IMR-90 (cell line): ENCODE measurements around the gene PRDM1. TPM values are rescaled to one million over a fixed set of nuclear protein-coding genes. Genes with fewer than 3 reads are reported as not detected.

Source experiments
- ATAC-seq: fragments of 200-7000 bp; cut with Tn5 transposase; 2 replicates; pipeline ENCODE4 v1.9.1; 2020; ENCODE audit warnings: low read depth, mild to moderate bottlenecking, moderate library complexity
- BruUV-seq: library from RNA; stranded (reverse); fragments of 400-500 nt; replicated peaks from 2 replicates; lab custom pipeline; 2021; lab: Mats Ljungman, UMichigan
- CTCF ChIA-PET: fragments of 300-600 bp; formaldehyde crosslinking; extraction: SDS; loops from one replicate; lab custom pipeline; 2021; ENCODE audit warnings: antibody characterized with exemption; lab: Yijun Ruan, JAX
- POLR2A ChIA-PET: fragments of 300-600 bp; sonication (Branson Sonifier 250); formaldehyde crosslinking; loops from one replicate; lab custom pipeline; 2022; ENCODE audit warnings: antibody characterized with exemption; ENCODE audit not compliant: unreplicated experiment; lab: Charles Lee
- DNase-seq: peaks from one replicate; pipeline ENCODE4 v3.0.0; 2013
- H2AFZ ChIP-seq: replicated peaks from 2 replicates; pipeline ENCODE3; 2013; ENCODE audit warnings: low read length, mild to moderate bottlenecking; ENCODE audit not compliant: poor library complexity
- H2AK5ac ChIP-seq: 2 replicates; pipeline ENCODE4 v1.6.1; 2013; ENCODE audit warnings: low read depth, low read length, inconsistent platforms
- H2AK9ac ChIP-seq: replicated peaks from 2 replicates; pipeline ENCODE3; 2013; ENCODE audit warnings: mild to moderate bottlenecking, low read depth, low read length, moderate library complexity; ENCODE audit not compliant: poor library complexity
- H2BK120ac ChIP-seq: 2 replicates; pipeline ENCODE4 v1.6.1; 2013; ENCODE audit warnings: low read depth, low read length, inconsistent platforms
- H2BK15ac ChIP-seq: 3 replicates; pipeline ENCODE4 v1.6.1; 2013; ENCODE audit warnings: low read depth, low read length, inconsistent platforms
- H2BK20ac ChIP-seq: 2 replicates; pipeline ENCODE4 v1.6.1; 2013; ENCODE audit warnings: low read depth, mild to moderate bottlenecking, inconsistent platforms, low read length, moderate library complexity
- H2BK5ac ChIP-seq: 2 replicates; pipeline ENCODE4 v1.6.1; 2013; ENCODE audit warnings: mild to moderate bottlenecking, low read depth, low read length, inconsistent platforms; ENCODE audit not compliant: poor library complexity, severe bottlenecking
- H3K14ac ChIP-seq: replicated peaks from 2 replicates; pipeline ENCODE4 v1.6.1; 2013; ENCODE audit warnings: low read depth, low read length, inconsistent platforms
- H3K18ac ChIP-seq: 2 replicates; pipeline ENCODE4 v1.6.1; 2013; ENCODE audit warnings: low read depth, low read length, control low read depth
- H3K23ac ChIP-seq: 2 replicates; pipeline ENCODE4 v1.6.1; 2013; ENCODE audit warnings: low read depth, low read length, inconsistent platforms
- H3K27ac ChIP-seq: 2 replicates; pipeline ENCODE4 v1.5.1; 2013; ENCODE audit warnings: mild to moderate bottlenecking, control low read depth, low read length; ENCODE audit not compliant: insufficient read depth
- H3K27me3 ChIP-seq: 2 replicates; pipeline ENCODE4 v1.6.1; 2013; ENCODE audit warnings: low read length; ENCODE audit not compliant: control insufficient read depth, insufficient read depth
- H3K36me3 ChIP-seq: 2 replicates; pipeline ENCODE4 v1.6.1; 2013; ENCODE audit warnings: low read length, mixed read lengths; ENCODE audit not compliant: control insufficient read depth, insufficient read depth
- H3K4ac ChIP-seq: 2 replicates; pipeline ENCODE4 v1.6.1; 2013; ENCODE audit warnings: low read depth, low read length, inconsistent platforms
- H3K4me1 ChIP-seq: 2 replicates; pipeline ENCODE4 v1.6.1; 2013; ENCODE audit warnings: low read length, mixed read lengths; ENCODE audit not compliant: control insufficient read depth, insufficient read depth
- H3K4me2 ChIP-seq: 2 replicates; pipeline ENCODE4 v1.6.1; 2013; ENCODE audit warnings: low read depth, mild to moderate bottlenecking, control low read depth, low read length, moderate library complexity
- H3K4me3 ChIP-seq: 2 replicates; pipeline ENCODE4 v1.5.1; 2013; ENCODE audit warnings: low read depth, mild to moderate bottlenecking, control low read depth, low read length, moderate library complexity; ENCODE audit not compliant: insufficient read depth
- H3K56ac ChIP-seq: 2 replicates; pipeline ENCODE4 v1.6.1; 2013; ENCODE audit warnings: low read length, inconsistent platforms; ENCODE audit not compliant: insufficient read depth; ENCODE audit errors: extremely low read depth
- H3K79me1 ChIP-seq, 2 experiments: 2 replicates each; pipeline ENCODE4 v1.6.1; 2013; ENCODE audit warnings: low read length in 2 of 2, inconsistent platforms in 1 of 2, low read depth in 1 of 2
- H3K9ac ChIP-seq: 2 replicates; pipeline ENCODE4 v1.6.1; 2013; ENCODE audit warnings: low read depth, low read length, control low read depth
- H3K9me1 ChIP-seq: 2 replicates; pipeline ENCODE4 v1.6.1; 2013; ENCODE audit warnings: low read length, inconsistent platforms; ENCODE audit not compliant: insufficient read depth
- H3K9me3 ChIP-seq: 2 replicates; pipeline ENCODE4 v1.6.1; 2013; ENCODE audit warnings: low read length; ENCODE audit not compliant: control insufficient read depth, insufficient read depth
- H4K20me1 ChIP-seq: 2 replicates; pipeline ENCODE4 v1.6.1; 2013; ENCODE audit warnings: low read length, inconsistent platforms; ENCODE audit not compliant: insufficient read depth
- H4K5ac ChIP-seq: 2 replicates; pipeline ENCODE4 v1.6.1; 2013; ENCODE audit warnings: mild to moderate bottlenecking, low read depth, low read length, control low read depth
- H4K8ac ChIP-seq, 2 experiments: 2 replicates each; pipeline ENCODE4 v1.6.1; 2013; ENCODE audit warnings: low read depth in 2 of 2, low read length in 2 of 2, control low read depth in 1 of 2, inconsistent platforms in 1 of 2
- H4K91ac ChIP-seq: 2 replicates; pipeline ENCODE4 v1.6.1; 2013; ENCODE audit warnings: low read depth, low read length, inconsistent platforms; ENCODE audit not compliant: insufficient read depth
- BHLHE40 ChIP-seq: fragments of 150-350 bp; IDR thresholded peaks from 2 replicates; pipeline ENCODE4 v1.6.1; 2016; ENCODE audit warnings: mild to moderate bottlenecking, low read depth, low read length
- CEBPB ChIP-seq: IDR thresholded peaks from 2 replicates; pipeline ENCODE4 v1.6.1; 2012; ENCODE audit warnings: low read depth, low read length, improper control_type of control experiment
- CHD1 ChIP-seq: IDR thresholded peaks from 2 replicates; pipeline ENCODE4 v1.6.1; 2012; ENCODE audit warnings: low read depth, low read length, improper control_type of control experiment
- FOS ChIP-seq: fragments of 150-350 bp; IDR thresholded peaks from 2 replicates; pipeline ENCODE4 v1.6.1; 2016; ENCODE audit warnings: low read depth, low read length
- MAFK ChIP-seq: IDR thresholded peaks from 2 replicates; pipeline ENCODE4 v1.6.1; 2012; ENCODE audit warnings: low read depth, low read length, improper control_type of control experiment
- POLR2A ChIP-seq: IDR thresholded peaks from 2 replicates; pipeline ENCODE4 v1.6.1; 2012; ENCODE audit warnings: mild to moderate bottlenecking, low read depth, low read length
- SMC3 ChIP-seq: fragments of 150-350 bp; IDR thresholded peaks from 2 replicates; pipeline ENCODE4 v1.6.1; 2016; ENCODE audit warnings: low read depth, mild to moderate bottlenecking, antibody characterized with exemption, low read length, moderate library complexity
- WGBS, 2 experiments: methylation state at CpG; one replicate each; pipeline versions ENCODE4 v1.1.5 to v1.1.7; 2013; ENCODE audit warnings: missing lambda C conversion rate in 2 of 2; ENCODE audit not compliant: insufficient read length in 1 of 2; ENCODE audit errors: extremely low coverage in 2 of 2; 5-methylcytosine and 5-hydroxymethylcytosine counted together
- dilution Hi-C: fragments of 300-500 bp; cut with HindIII; formaldehyde crosslinking; loops from one replicate; pipeline ENCODE4 v1.14.3; 2018; ENCODE audit warnings: low sequenced_read_pairs; ENCODE audit not compliant: unreplicated experiment
- in situ Hi-C: fragments of 300-500 bp; cut with MboI; formaldehyde crosslinking; loops from 3 replicates; pipeline ENCODE4 v1.14.3; 2019; ENCODE audit warnings: low sequenced_read_pairs, inconsistent platforms, mixed read lengths
- intact Hi-C: fragments of 100-400 bp; cut with micrococcal nuclease; formaldehyde crosslinking; loops from 2 replicates; pipeline ENCODE4 v1.10.0; 2022
- polyA plus RNA-seq, 3 experiments: library from polyadenylated mRNA; depleted of rRNA; stranded (reverse); fragments of >200 nt; gene quantifications; 2 replicates each; pipeline ENCODE4 v1.2.3, GENCODE V29; 2012; ENCODE audit warnings: low replicate concordance in 1 of 3
- total RNA-seq: library from RNA; depleted of rRNA; stranded (reverse); fragments of >200 nt; gene quantifications from 2 replicates; pipeline ENCODE4 v1.2.3, GENCODE V29; 2012

The PRDM1 gene
- total and polyA plus RNA-seq, 2 of the 4 experiments (the other 2 are of a cell fraction), result 2.3 to 3.0 TPM

DNA sequence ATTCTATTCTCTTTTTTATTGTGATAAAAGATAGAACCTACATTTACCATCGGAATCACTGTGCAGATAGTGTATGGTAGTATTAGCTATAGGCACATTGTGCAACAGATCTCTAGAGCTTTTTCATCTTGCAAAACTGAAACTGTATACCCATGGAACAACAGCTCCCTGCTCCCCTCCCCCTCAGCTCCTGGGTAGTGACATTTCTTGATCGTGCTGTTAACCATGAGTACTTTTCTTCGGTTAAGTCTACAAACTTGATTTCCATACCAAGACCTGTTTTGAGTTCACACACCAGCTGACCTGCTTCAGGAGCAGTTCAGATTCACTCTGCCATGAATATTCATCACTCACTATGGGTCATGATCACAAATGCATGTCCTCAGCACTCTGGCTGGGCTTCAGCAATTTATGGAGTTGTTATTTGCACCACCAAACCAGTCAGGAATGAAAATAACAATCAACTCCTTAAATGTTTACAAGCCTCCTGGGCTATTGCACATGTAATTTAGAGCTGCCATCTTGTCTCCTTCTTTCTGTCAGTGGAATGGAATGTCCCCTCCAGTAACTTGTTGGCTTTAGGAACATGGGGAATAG is 32.8 kb downstream of the PRDM1 start:
- no TSS peak for BruUV-seq
- H3K27ac ChIP-seq, result no peak overlapping the region
- H2AK5ac ChIP-seq, result no peak overlapping the region
- dilution Hi-C loops, result no loop called here
- no peak overlapping the region for H3K4me3 ChIP-seq
- no peak overlapping the region for H2BK5ac ChIP-seq
- H4K91ac ChIP-seq, result no peak overlapping the region
- TF ChIP-seq CHD1 (no peak), FOS (no peak), CEBPB (0 out of 2 replicates have a peak, but pooled peaks have one; percentile 2), BHLHE40 (no peak), POLR2A (no peak), SMC3 (no peak), MAFK (no peak)
- in situ Hi-C loops, result no loop called here
- H3K36me3 ChIP-seq, result no peaks in the 10 kb centered on the region
- H3K79me1 ChIP-seq, result no peaks in the 10 kb centered on the region
- H2AFZ ChIP-seq, result no peak overlapping the region
- H3K4ac ChIP-seq, result no peak overlapping the region
- H2AK9ac ChIP-seq, result no peak overlapping the region
- no peaks in the 10 kb centered on the region for H4K20me1 ChIP-seq
- no peak overlapping the region for H4K5ac ChIP-seq
- no peak overlapping the region for H4K8ac ChIP-seq
- no peak overlapping the region for H3K4me2 ChIP-seq
- intact Hi-C loops, result no loop called here
- H3K23ac ChIP-seq, result no peak overlapping the region
- no peak overlapping the region for H2BK15ac ChIP-seq
- no peak overlapping the region for H2BK20ac ChIP-seq
- 60% methylated on average over 1 of the region's 3 CpGs; no CpG with 5 or more reads in 1 of the 2 experiments for WGBS, 2 experiments
- ATAC-seq, result no peak
- DNase-seq, result no peak
- peak overlapping the region; percentile 9; the same call in 1 of the 2 replicates for H3K14ac ChIP-seq
- POLR2A ChIA-PET, result no interaction called here
- H3K4me1 ChIP-seq, result no peaks in the 10 kb centered on the region
- CTCF ChIA-PET, result no interaction called here
- H3K18ac ChIP-seq, result no peak overlapping the region
- H3K56ac ChIP-seq, result no peak overlapping the region
- no peak overlapping the region for H2BK120ac ChIP-seq
- no peaks in the 10 kb centered on the region for H3K27me3 ChIP-seq
- H3K9me3 ChIP-seq, result no peaks in the 10 kb centered on the region
- H3K9me1 ChIP-seq, result no peaks in the 10 kb centered on the region
- H3K9ac ChIP-seq, result no peak overlapping the region
